Pulmonary artery endothelial cell (primary cell): Measurements from ENCODE around the gene SLC15A2. TPM values are rescaled to one million over a fixed set of nuclear protein-coding genes. Genes with fewer than 3 reads are reported as not detected.

Source experiments
- DNase-seq: peaks from one replicate; pipeline ENCODE4 v3.0.0-alpha.2; 2011; ENCODE audit warnings: low read depth, low spot score
- total RNA-seq: library from RNA; depleted of rRNA; stranded (reverse); fragments of >200 nt; gene quantifications from 2 replicates; pipeline ENCODE4 v1.2.3, GENCODE V29; 2014

SLC15A2 gene
- total RNA-seq, 1 donor from 2014 or later = 0.07 TPM

DNA sequence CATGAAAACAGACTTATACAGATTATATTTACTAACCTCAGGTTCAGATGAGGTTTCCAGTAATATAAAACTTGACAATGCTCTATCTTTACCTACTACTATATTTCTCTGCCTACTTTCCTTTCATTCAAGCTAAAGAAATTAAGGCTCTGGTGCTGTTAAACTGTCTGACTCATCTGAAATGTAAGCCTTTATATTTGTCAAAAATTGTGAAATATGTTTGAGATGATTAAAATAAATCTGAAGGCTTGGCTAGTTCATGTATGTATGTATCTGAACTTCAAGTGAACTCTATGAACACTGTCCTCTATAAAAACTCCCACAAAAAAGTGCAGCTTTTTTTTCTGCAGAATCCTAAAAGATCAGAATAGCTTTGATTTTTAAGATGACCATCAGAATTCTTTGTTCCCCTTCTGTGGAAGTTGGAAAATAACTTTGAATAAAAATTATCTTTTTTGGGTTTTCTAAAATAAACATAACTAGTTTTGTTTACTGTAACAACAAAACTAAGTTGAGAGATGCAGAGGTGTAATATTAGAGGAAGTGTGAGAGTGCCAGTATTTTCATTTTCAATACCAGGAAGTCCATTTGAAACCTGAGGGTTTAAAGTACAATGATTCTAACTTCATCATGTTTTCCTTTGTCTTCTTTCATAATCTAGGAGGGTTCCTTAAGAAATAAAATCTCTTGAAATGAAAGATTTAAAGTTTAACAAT, 85.7 kb downstream of the SLC15A2 start:
- DNase-seq = no peak

DNA sequence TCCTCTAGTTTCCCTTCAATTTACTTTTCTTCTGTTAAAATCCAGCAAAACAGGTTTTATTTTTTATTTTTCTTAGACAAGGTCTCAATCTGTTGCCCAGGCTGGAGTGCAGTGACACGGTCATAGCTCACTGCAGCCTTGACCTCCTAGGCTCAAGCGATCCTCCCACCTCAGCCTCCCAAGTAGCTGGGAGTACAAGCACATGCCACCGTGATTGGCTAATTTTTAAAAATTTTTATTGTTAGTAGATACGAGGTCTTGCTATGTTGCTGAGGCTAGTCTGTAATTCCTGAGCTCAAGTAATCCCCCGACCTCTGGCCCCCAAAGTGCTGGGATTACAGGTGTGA, 86.2 kb downstream of the SLC15A2 start:
- no peak for DNase-seq

DNA sequence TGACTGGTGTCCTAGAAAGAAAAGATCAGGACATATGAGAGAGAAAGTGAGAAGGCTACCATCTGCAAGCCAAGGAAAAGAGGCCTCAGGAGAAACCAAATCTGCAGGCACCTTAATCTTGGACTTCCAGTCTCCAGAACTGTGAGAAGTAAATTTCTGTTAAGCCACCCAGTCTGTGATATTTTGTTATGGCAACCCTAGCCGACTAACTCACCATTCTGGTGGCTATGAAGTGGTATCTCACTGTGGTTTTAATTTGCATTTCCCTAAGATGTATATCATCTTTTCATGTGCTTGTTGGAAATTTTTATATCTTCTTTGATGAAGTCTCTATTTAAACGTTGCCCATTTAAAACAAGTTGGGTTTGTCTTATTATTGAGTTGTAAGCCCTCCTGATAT, 87.3 kb downstream of the SLC15A2 start:
- DNase-seq = no peak

DNA sequence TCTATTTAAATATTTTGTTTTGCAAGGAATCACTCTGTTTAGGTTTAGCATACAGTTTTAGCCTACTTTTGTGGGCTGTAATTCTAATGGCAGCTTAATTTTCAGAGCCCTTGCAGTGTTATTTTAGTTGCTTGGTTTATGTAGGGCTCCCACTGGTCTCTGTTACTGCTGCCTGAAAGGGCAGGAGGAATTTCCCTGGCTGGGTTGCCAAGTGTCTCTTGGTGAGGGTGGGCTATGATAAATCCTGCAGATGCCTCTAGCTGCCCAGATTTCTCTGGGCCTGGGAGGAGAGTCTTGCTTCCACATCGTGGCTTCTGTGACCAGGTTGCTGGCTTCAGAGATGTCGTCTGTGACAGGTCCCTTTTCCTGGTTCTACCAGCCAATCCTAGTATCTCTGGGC, 91.6 kb downstream of the SLC15A2 start:
- DNase-seq = no peak

DNA sequence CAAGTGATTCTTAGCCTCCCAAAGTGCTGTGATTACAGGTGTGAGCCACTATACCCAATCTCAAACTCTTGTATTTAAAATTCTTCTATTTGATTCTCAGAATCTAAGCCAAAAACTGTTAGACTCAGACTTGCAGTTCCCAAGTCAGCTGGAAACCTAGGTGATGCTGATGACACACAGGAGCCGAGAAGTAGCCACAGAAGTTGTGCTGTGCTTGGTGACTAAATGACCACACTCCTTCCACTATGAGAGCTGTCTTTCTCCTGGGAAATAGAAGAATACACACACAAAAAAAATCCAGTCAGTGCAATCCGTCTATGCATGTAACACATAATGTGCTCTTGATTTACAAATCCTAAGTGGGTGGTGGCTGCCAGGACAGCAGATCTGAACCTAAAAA, 93.9 kb downstream of the SLC15A2 start:
- no peak for DNase-seq

DNA sequence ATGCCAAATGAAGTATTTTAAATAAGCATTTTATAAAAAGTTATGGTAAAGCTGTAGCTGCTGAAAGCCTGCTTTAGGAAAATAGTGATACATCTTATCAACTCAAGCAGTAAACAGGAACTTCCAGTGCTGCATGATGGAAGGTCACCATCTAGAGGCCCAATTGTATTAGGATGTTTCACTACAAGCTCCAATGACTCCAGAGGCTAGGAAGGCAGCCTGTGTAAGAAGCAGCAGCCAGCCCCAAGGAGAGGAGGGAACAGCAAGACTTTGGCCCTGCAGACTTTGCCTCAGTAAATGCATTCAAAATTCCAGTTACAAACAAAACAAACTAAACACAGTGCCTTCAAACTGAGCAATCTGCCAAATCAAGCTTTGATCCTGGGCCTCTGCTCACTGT, 95.7 kb downstream of the SLC15A2 start:
- DNase-seq = no peak

DNA sequence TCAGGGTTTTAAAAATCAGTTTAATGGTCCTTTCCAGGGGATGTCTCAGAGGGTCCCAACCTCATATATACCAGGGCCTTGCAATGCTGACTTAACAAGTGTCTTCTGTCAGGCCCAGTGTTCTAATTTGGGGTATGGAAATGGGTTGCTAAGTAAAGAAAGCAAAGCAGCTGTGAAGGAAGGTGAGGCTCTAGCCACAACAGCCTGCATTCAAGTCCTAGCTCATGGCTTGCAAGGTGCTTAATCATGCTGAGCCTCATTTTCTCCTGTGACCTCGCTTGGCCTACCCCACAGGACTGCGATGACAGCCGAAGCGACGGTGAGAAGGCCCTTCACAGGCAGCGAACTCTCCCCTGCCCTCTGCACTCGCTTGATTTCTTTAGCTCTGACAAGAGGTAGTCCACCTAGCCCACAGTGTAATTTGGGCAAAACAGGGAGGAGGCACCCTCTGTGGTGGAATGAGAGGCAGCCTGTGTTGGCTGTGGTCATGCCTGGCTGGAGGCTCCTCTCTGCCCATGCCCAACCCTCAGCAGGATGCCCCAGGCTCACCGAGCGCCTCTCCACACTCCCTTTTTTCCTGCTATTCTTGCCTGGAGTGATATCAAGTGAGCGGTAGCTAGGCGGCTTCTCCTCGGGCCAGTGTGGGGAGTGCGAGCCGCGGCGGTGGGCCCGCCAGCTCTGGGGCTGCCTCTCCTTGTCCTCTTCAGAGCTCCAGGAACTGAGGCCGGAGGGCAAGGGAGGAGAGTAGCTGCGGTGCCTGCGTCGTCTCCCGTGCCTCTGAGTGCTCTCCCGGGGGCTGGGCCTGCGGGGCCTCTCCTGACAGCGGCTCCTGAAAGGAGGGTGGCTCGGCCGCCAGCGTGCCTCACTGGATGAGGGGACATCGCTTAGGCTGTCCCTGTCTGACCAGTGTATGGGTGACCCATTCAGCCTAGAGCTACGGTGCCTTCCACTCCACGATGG, 98.7 kb downstream of the SLC15A2 start:
- DNase-seq = no peak

Other genes starting within 250 kb of the SLC15A2 start
- gene HCLS1, start 233.5 kb upstream of the SLC15A2 start, total RNA-seq = 48.7 and 66.3 TPM in 2 replicates
- gene GOLGB1, start 144.7 kb upstream of the SLC15A2 start, total RNA-seq = 39.3 and 41.0 TPM in 2 replicates
- 11.8 and 14.6 TPM in 2 replicates for gene IQCB1, start 59.3 kb upstream of the SLC15A2 start, total RNA-seq
- 1.4 and 3.5 TPM in 2 replicates for gene EAF2, start 59.2 kb upstream of the SLC15A2 start, total RNA-seq
- not detected in 2 replicates for gene ILDR1, start 127.8 kb downstream of the SLC15A2 start, total RNA-seq
- not detected in 2 replicates for gene CD86, start 161.0 kb downstream of the SLC15A2 start, total RNA-seq